Measurements from ENCODE around the gene PPP1R16B.
"Not testable (repeated sequence)": the region's sequence is repeated elsewhere in the genome, so short reads cannot be mapped to it uniquely, and the experiment has no call there.

Gene PPP1R16B

DNA sequence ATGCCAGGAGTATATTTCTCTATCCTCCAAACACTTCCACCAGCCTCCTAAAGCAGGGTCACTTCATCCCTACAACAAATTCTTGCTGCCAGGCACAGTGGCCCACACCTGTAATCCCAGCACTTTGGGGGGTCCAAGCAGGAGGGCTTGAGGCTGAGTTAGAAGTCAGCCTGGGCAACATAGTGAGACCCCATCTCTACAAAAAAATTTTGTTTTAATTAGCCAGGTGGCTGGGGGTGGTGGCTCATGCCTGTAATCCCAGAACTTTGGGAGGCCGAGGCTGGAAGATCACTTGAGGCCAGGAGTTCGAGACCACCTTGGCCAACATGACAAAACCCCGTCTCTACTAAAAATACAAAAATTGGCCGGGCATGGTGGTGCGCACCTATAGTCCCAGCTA lies 11.4 kb upstream of the PPP1R16B start:
- not testable (repeated sequence) for DNase-seq

DNA sequence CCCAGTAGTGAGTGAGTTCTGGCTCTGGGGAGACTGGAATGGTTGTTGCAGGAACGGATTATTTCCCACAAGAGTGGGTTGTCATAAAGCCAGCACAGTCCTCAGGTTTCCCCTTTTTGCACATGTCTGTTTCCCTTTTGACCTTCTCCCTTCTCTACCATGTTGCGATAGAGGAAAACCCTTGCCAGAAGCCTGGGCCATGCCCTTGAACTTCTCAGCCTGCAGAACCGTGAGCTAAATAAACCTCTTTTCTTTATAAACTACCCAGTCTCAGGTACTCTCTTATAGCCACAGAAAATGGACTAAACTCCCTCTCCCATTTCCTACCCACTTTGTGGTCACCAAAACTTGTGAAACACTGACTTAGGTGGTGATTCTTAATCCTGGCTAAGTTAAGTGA lies 7.2 kb upstream of the PPP1R16B start:
- DNase-seq: no peak

- DNase-seq: no peak
Measured at GRCh38 chr20:38799203-38799602, 6.3 kb upstream of the PPP1R16B start.

DNA sequence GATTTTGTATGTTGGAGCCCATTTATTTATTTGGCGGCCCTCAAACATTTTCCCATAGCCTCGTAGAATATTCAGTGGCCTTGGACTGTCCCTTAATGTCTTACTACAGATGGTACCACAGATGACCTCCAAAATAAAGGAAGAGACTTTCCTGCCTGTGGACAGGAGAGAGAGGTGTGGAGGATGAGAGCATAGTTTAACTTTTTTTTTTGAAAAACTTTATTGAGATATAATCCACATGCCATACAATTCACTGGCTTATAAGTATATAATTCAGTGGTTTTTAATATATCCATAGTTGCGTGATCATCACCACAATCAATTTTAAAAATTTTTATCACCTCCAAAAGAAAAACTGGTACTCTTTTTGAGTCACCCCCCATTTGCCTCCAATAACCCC lies 4.6 kb upstream of the PPP1R16B start:
- no peak for DNase-seq

DNA sequence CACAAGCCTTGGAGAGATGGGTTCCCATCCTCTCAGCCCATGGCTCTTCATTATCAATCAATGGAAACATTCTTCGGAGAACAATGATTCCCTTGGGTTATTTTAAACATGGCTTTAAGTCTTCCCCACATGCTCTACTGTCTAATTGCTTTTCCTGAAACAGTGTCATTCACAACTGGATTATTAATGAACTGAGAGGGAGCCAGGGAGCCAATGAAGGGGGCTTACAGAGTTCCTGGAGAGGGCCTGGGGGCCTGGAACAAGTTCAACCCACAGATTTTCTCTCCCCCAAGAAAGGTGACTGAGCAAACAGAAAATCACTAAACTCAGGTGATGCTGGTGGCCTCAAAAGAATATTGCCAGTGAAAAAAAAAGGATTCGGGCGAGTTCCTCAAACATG lies 1.3 kb upstream of the PPP1R16B start:
- no peak for DNase-seq

DNA sequence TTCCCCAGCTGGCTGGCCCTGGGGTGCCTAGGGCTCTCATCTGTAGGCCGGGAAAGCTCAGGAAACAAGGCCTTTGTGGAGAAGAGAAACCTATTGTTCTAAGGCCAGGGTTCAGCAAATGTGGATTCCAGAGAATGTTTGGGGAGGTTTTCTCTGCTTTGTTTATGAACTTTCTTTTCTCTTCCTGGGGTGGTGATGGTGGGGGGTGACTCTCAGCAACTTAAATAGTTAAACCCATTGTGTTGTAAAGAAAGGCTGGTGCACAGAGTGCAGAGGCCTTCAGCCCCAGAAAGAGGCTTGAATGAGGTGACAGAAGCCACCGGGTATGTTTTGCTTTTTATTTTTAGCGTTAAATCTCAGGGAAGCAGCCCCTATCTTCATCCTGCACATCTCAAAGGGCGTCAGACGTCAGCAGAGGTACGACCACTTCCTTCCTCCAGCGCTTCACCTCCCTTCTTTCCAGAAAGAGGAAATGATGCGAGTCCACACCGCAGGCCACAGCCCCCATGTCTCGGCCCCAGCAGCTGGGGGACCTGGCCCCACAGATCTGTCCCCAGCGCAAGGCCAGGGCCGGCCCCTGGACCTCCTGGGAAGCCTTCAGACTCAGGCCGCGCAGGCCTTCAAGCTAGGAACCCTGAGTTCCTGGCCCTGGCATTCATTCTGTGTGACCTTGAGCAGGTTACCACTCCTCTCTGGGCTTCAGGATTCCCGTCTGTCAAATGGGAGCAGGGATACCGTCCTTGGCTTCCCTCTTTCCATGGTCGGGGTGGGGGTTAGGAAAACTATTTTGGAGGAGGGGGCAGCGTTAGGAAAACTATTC lies 605 bp upstream of the PPP1R16B start:
- DNase-seq: peak; percentile 76

DNA sequence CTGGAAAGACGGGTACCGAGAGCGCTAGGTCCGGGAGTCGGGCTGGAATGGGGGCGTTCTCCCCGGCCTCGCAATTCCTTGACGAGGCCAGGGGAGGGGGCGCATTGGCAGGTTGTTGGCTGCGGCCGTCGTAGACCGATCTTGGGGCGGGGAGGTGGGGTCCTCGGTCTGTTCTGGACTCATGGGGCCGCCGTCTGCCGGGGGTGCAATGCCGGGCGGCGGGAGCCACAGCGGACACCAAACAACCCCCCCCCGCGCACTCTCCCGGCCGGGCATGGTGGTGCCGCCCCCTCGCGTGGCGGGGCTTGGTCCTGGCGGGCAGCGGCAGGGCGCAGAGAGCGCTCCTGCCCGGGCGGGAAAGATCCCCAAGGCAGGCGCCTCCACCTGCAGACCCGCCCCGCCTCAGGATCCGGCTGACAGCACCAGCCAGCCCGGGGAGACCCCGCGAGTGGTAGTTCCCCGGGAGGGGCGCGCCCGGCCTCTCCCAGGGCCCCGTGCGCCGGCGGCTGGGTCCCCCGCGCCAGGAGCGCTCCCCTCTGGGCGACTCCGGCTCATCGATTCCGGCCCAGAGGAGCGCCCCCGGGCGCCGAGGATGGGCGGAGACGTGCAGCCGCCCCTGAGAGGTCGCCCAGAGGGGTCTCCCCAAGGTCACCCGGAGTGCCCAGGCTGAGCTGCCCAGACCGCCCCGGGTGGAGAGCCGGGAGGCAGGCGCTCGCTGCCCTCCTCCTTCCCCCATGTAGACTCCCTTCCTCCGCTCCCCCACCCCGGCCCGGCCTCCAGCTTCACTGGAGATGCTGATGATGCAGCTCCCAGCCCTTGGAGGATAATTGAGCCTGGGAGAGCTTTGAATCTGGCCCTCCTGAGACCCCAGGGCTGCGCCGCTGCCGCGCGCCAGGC lies 709 bp downstream of the PPP1R16B start:
- DNase-seq: peak; percentile 46

GRCh38 chr20:38806855-38807655 lies 1.6 kb downstream of the PPP1R16B start:
- DNase-seq: peak; percentile 41

DNA sequence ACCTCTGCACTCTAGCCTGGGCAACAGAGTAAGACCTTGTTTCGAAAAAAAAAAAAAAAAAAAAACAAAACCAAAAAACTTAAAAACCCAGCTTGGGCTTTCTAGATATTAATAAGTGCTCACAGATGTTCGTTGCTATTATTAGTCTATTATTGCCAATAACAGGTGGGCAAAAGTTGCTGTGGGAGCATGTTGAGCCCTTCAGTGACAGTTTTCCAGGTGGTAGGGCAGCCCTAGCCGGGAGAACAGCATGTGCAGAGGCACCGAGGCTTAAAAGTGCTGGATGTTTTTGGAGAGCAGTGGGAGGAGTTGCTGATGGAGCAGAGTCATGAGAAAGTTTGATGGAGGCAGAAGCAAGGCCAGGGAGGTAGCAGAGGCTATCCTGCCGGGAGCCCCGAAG lies 4.4 kb downstream of the PPP1R16B start:
- no peak for DNase-seq

DNA sequence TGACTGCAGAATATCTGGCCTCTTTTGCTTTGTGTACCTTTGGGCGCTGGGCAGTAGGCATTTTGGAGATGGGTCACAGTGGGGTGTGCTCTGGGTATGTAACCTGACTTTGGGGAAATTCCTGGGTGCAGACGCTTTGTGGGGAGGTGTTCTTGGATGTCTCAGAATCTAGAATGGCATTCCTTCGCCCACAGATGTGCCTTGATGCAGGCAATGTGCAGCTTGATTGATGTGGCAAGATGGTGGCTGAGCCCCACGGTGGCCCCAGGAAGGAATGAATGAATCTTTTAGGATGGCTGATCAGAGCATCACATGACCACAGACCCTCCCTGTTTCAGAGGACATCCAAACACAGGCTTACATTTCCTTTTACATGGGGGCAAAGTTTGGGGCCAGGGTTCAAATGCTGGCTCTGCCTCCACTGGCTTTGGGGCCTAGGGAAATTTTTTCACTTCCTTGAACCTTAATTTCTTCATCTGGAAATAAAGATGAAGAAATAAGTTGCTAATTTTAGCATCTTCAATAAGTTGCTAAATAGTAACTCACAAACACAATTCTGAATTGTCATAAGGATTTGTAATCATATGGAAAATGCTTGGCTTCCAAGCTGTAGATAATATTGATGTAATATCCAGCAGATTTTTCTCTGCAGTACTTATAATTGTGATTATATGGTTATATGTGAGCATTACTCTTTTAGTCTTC lies 5.6 kb downstream of the PPP1R16B start:
- DNase-seq: no peak

GRCh38 chr20:38811769-38812168 lies 6.3 kb downstream of the PPP1R16B start:
- DNase-seq: no peak

- no peak for DNase-seq
Measured at GRCh38 chr20:38812182-38812581, 6.7 kb downstream of the PPP1R16B start.

DNA sequence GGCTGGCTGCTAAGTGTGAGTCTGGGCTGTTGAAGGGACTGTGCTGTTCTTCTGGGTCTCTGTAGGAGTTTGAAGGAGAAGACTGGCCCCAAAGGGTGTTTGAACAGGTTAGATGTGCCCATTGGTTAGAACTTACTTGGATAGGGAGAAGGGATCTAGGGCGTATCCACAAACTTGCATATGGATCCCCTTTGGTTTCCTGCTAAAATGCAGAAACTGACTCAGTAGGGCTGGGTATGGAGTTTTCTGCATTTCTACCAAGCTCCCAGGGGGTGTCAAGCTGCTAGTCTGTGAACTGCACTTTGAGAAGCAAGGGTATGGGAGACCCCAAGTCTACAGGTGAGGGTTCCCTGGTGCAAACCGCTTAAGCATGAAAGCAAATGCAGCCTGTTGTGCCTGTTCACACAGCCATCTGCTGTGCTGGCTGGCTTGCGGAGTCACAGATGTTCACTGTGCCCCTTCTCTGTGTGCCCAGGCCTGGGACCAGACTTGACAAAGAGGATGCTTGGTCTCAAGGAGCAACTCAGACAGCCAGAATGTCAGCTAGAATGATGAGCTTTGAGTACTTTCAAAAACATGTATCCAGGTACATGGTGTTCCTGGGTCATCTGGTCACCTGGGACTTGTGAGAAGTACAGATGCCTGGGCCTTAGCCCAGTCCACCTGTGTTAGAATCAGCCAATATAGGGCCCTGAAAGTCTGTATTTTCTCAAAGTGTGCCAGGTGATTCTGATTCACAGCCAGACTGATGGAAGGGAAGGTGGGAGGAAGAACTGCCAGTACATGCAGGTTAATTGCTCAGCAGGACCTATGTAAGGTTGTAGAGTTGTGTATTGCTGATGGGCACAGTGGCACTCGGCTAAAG lies 7.4 kb downstream of the PPP1R16B start:
- DNase-seq: no peak

DNA sequence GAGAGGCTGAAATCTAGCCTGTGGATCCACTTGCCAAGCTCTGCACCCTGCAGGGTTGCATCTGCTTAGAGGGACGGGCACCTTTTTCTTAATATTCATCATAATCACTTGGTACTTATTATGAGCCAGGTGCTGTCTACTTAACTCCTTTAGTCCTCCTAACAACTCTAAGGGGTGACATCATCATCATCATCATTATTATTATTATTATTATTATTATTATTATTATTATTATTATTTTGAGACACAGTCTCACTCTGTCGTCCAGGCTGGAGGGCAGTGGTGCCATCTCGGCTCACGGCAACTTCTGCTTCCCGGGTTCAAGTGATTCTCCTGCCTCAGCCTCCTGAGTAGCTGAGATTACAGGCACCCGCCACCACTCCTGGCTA lies 8.1 kb downstream of the PPP1R16B start:
- not testable (repeated sequence) for DNase-seq

GRCh38 chr20:38815446-38815845 lies 9.9 kb downstream of the PPP1R16B start:
- no peak for DNase-seq

DNA sequence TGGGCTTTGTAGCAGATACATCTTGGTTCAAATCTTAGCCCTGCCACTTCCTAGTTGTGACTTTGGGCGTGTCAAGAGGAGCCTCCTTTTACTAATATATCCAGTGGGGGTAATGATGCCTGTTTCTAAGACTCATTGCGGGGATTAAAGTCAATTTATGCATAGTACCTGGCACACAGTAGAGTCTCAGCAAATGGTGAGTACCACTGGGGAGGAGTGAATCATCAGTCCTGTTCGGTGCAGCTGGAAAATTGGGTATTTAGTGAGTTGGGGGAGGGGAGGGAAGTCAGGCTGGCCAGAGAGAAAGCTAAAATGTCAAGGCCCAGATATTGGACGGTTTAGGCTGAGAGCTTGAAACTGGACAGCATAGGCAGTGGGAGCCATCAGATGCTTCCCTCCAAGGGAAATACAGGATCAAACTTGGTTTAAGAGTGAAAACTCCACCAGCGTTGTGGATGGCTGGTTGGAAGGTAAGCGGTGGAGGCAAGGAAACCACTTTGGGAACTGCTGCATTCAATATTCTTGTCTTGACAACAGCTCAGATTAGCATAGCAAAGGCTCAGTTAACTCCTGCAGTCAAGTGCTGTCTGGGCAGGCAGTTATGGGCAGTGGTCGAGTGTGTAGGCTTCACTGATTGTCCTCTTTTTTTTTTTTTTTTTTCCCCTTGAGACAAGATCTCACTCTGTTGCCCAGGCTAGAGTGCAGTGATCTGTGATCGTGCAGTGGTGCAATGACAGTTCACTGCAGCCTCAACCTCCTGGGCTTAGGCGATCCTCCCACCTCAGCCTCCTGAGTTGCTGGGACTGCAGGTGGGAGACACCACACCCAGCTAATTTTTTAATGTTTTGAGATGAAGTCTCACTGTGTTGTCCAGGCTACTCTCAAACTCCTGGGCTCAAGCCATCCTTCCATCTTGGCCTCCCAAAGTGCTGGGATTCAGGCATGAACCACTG lies 12.9 kb downstream of the PPP1R16B start:
- DNase-seq: no peak

DNA sequence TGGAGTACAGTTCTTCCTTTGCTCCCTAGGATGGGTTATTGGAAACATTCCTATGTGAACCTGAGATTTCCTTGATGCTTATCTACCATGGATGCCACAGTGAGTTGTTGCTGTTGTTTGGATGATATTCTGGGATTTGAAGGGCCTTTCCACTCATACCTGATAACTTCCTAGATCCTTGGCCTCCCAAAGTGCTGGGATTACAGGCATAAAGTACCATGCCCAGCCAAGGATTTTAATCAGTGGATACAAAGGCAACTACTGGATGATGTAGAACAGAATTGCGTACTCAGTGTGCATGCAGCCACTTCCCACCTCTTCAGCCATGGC lies 20.0 kb downstream of the PPP1R16B start:
- DNase-seq: no peak

- no peak for DNase-seq
Measured at GRCh38 chr20:38825901-38826625, 20.6 kb downstream of the PPP1R16B start.

DNA sequence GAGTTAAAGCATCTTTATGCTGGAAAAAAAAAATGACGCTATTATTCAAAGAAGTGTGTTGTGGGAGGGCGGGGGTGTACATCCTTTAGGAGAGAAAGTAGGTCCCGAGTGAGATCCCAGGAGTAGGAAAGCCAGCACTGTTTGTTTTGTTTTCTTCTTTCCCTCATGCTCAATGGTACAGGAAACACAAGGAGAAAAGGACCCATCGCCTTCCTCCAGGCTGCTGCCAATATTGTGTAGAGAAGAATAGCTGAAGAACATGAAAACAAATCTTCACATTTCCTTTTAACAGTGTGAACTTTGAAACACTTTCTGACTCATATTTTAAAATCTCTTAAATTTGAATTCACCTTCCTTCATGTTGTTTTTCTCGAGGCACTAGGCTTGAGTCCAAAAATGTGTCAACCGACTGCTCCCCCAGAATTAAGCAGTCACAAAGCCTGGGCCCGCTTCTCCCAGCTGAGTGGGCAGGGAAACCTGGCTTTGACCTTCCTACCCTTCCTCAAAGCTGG lies 22.3 kb downstream of the PPP1R16B start:
- DNase-seq: no peak
